Sigmoid colon (tissue), 4 donors: ENCODE measurements around the gene MIF.
"Not testable (repeated sequence)": the region's sequence is repeated elsewhere in the genome, so short reads cannot be mapped to it uniquely, and the experiment has no call there.

Experiments
- CTCF ChIP-seq, 4 experiments: fragments of 450-650 bp in 3 of 4; fragments of 200-600 bp in 1 of 4; IDR thresholded peaks; one replicate each; pipeline ENCODE4 v1.5.1; 2016 to 2019; ENCODE audit warnings: antibody characterized with exemption in 4 of 4, mild to moderate bottlenecking in 3 of 4, moderate library complexity in 2 of 4
- POLR2AphosphoS5 ChIP-seq, 4 donors: sonication (generic); formaldehyde crosslinking; IDR thresholded peaks; one replicate each; pipeline ENCODE4 v1.6.1; 2017; ENCODE audit warnings: antibody characterized with exemption in 4 of 4

GRCh38 chr22:23860187-23860586, 34.0 kb upstream of the MIF start:
- TF ChIP-seq CTCF, POLR2AphosphoS5 (IDR thresholded peaks at IDR 0.05): not testable (repeated sequence)
